GM23338 (cell line): ENCODE data around the gene PALM. TPM values are rescaled to one million over a fixed set of nuclear protein-coding genes. Genes with fewer than 3 reads are reported as not detected.

ENCODE experiments used
- ATAC-seq: fragments of 200-7000 bp; cut with Tn5 transposase; 3 replicates; pipeline ENCODE4 v1.9.1; 2020
- DNase-seq: peaks from one replicate; pipeline ENCODE4 v3.0.0-alpha.2; 2015; ENCODE audit warnings: low spot score
- H2AFZ ChIP-seq: fragments of 200-600 bp; sonication (generic); 2 replicates; pipeline ENCODE4 v1.8.0; 2016; ENCODE audit warnings: antibody characterized with exemption, mild to moderate bottlenecking, moderate library complexity
- H3F3A ChIP-seq: fragments of 200-600 bp; sonication (generic); replicated peaks from 2 replicates; pipeline ENCODE4 v1.8.0; 2017; ENCODE audit warnings: antibody characterized with exemption, mixed run types, low read depth
- H3K27ac ChIP-seq: fragments of 200-600 bp; sonication (generic); 2 replicates; pipeline ENCODE4 v1.6.1; 2016; ENCODE audit warnings: low read depth
- H3K27me3 ChIP-seq: fragments of 200-600 bp; sonication (generic); 2 replicates; pipeline ENCODE4 v1.8.0; 2016; ENCODE audit warnings: mild to moderate bottlenecking, mixed run types, moderate library complexity; ENCODE audit not compliant: insufficient read depth
- H3K36me3 ChIP-seq: fragments of 200-600 bp; sonication (generic); 2 replicates; pipeline ENCODE4 v1.8.0; 2016; ENCODE audit warnings: mild to moderate bottlenecking; ENCODE audit not compliant: insufficient read depth
- H3K4me1 ChIP-seq: fragments of 200-600 bp; sonication (generic); 2 replicates; pipeline ENCODE4 v1.8.0; 2016; ENCODE audit warnings: mild to moderate bottlenecking, moderate library complexity; ENCODE audit not compliant: insufficient read depth
- H3K4me2 ChIP-seq: fragments of 200-600 bp; sonication (generic); 2 replicates; pipeline ENCODE4 v1.7.1; 2017; ENCODE audit warnings: mixed run types
- H3K4me3 ChIP-seq: fragments of 200-600 bp; sonication (generic); 2 replicates; pipeline ENCODE4 v1.6.1; 2016; ENCODE audit warnings: mixed run types
- H3K79me2 ChIP-seq: fragments of 200-600 bp; sonication (generic); replicated peaks from 2 replicates; pipeline ENCODE4 v1.8.0; 2017; ENCODE audit warnings: mild to moderate bottlenecking; ENCODE audit not compliant: insufficient read depth
- H3K9me2 ChIP-seq: fragments of 200-600 bp; sonication (generic); 2 replicates; pipeline ENCODE4 v1.8.0; 2017; ENCODE audit not compliant: insufficient read depth
- H4K20me1 ChIP-seq: fragments of 200-600 bp; sonication (generic); replicated peaks from 2 replicates; pipeline ENCODE4 v1.8.0; 2017; ENCODE audit warnings: mild to moderate bottlenecking; ENCODE audit not compliant: insufficient read depth
- H3K27ac Mint-ChIP-seq: 2 replicates; pipeline ENCODE4 v1.8.0; 2020; ENCODE audit warnings: inconsistent platforms, mild to moderate bottlenecking, moderate library complexity, mixed read lengths
- H3K27me3 Mint-ChIP-seq: 3 replicates; pipeline ENCODE4 v1.8.0; 2022; ENCODE audit warnings: low read depth, mild to moderate bottlenecking, moderate library complexity, mixed read lengths, inconsistent platforms; ENCODE audit not compliant: insufficient read depth, poor library complexity
- H3K36me3 Mint-ChIP-seq: 3 replicates; pipeline ENCODE4 v1.8.0; 2021; ENCODE audit warnings: low read depth, mild to moderate bottlenecking, inconsistent platforms, moderate library complexity, mixed read lengths
- H3K4me1 Mint-ChIP-seq: 3 replicates; pipeline ENCODE4 v1.8.0; 2020; ENCODE audit warnings: mild to moderate bottlenecking, inconsistent platforms, mixed read lengths
- H3K4me3 Mint-ChIP-seq: 3 replicates; pipeline ENCODE4 v1.8.0; 2021; ENCODE audit warnings: moderate library complexity, mild to moderate bottlenecking, inconsistent platforms, mixed read lengths
- H3K9me3 Mint-ChIP-seq: 3 replicates; pipeline ENCODE4 v1.8.0; 2020; ENCODE audit warnings: moderate library complexity, mild to moderate bottlenecking, inconsistent platforms, mixed read lengths
- CREB1 ChIP-seq: fragments of 250-450 bp; sonication (Bioruptor Pico); IDR thresholded peaks from 2 replicates; pipeline ENCODE4 v1.5.0; 2020; ENCODE audit warnings: low read depth, mild to moderate bottlenecking, moderate library complexity
- EZH2 ChIP-seq: fragments of 200-600 bp; sonication (generic); IDR thresholded peaks from one replicate; pipeline ENCODE4 v1.8.0; 2017; ENCODE audit warnings: antibody characterized with exemption, mild to moderate bottlenecking, low read depth; ENCODE audit not compliant: unreplicated experiment
- EZH2phosphoT487 ChIP-seq: fragments of 200-600 bp; sonication (generic); IDR thresholded peaks from one replicate; pipeline ENCODE4 v1.8.1; 2018; ENCODE audit warnings: antibody characterized with exemption; ENCODE audit not compliant: unreplicated experiment
- JUNB ChIP-seq: IDR thresholded peaks from one replicate; pipeline ENCODE4 v1.6.1; 2016; ENCODE audit warnings: antibody characterized with exemption; ENCODE audit not compliant: unreplicated experiment
- NANOG ChIP-seq: IDR thresholded peaks from 2 replicates; pipeline ENCODE4 v1.6.1; 2016; ENCODE audit warnings: antibody characterized with exemption, borderline replicate concordance
- POLR2AphosphoS5 ChIP-seq: IDR thresholded peaks from 2 replicates; pipeline ENCODE4 v1.6.1; 2016; ENCODE audit warnings: antibody characterized with exemption, low read depth
- STAT1 ChIP-seq: IDR thresholded peaks from one replicate; pipeline ENCODE4 v1.6.1; 2016; ENCODE audit warnings: antibody characterized with exemption; ENCODE audit not compliant: unreplicated experiment
- ZNF114 ChIP-seq: fragments of 250-450 bp; sonication (Bioruptor Pico); IDR thresholded peaks from 2 replicates; pipeline ENCODE4 v1.5.0; 2020; ENCODE audit warnings: mild to moderate bottlenecking, moderate library complexity
- ZNF331 ChIP-seq: fragments of 250-450 bp; sonication (Bioruptor Pico); IDR thresholded peaks from 2 replicates; pipeline ENCODE4 v1.5.0; 2020; ENCODE audit warnings: low read depth, mild to moderate bottlenecking, moderate library complexity
- polyA plus RNA-seq: library from polyadenylated mRNA; unstranded; fragments of >200 nt; fragmentation: Nextera tagmentation; extraction: Ambion mirVana; gene quantifications from 2 replicates; pipeline ENCODE4 v1.2.1, GENCODE V29; 2016
- total RNA-seq: library from RNA; depleted of rRNA; stranded (reverse); fragments of >200 nt; shearing (Covaris generic); gene quantifications from 2 replicates; pipeline ENCODE4 v1.2.3, GENCODE V29; 2014
- TF ChIP-seq, protein P1 (sequence below): fragments of 250-450 bp; sonication (Bioruptor Pico); IDR thresholded peaks from 2 replicates; pipeline ENCODE4 v1.5.0; 2020; ENCODE audit warnings: mild to moderate bottlenecking, moderate library complexity
- TF ChIP-seq, protein P2 (sequence below), 2 experiments: fragments of 200-600 bp in 1 of 2; sonication (generic) in 1 of 2; conservative IDR thresholded peaks; 2 replicates each; pipeline versions ENCODE4 v1.5.1 to v1.6.1; 2016 to 2017; ENCODE audit warnings: antibody characterized with exemption in 2 of 2, low read depth in 2 of 2, mild to moderate bottlenecking in 2 of 2, moderate library complexity in 1 of 2
- TF ChIP-seq, protein P3 (sequence below): IDR thresholded peaks from one replicate; pipeline ENCODE4 v1.6.1; 2018; ENCODE audit warnings: antibody characterized with exemption; ENCODE audit not compliant: unreplicated experiment
- TF ChIP-seq, protein P4 (sequence below): IDR thresholded peaks from 2 replicates; pipeline ENCODE4 v1.6.1; 2016; ENCODE audit warnings: antibody characterized with exemption

PALM gene
- total and polyA plus RNA-seq, 2 experiments from 2014 or later = 3.8 to 26.1 TPM

DNA sequence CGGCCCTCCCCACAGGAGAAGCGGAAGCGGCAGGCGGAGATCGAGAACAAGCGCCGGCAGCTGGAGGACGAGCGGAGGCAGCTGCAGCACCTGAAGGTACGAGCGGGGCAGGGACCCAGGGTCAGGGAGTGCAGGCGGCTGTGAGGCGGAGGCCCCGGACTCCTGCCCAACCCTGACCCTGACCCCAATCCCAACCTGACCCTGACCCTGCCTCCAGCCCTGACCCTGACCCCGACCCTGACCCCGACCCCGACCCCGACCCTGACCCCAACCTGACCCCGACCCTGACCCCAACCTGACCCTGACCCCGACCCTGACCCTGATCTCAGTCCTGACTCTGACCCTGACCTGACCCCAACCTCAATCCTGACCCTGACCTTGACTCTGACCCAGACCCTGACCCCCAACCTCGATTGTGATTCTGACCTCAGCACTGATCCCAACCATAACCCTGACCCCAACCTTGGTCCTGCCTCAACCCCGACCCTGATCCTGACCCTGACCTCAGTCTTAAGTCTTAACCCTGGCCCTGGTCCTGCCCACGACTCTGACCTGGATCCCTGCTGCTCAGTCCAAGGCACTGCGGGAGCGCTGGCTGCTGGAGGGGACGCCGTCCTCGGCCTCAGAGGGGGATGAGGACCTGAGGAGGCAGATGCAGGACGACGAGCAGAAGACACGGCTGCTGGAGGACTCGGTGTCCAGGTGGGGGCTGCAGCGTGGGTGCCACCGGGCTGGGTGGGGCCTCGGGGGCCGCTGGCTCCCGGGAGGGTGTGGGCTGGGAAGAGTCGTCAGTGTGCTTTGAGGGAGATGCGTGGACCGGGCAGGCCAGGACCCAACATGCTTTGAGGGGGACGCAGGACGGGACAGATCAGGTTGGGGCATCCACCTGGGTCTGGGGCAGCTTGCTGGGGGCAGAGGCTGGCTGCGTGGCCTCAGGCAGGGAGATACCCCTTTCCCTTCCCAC lies 18.5 kb downstream of the PALM start:
- Mint-ChIP-seq H3K27ac (no peak overlapping the region), H3K4me3 (no peak overlapping the region), H3K27me3 (no peaks in the 10 kb centered on the region), H3K9me3 (peaks cover 2% of the 10 kb centered on the region; the same call in 1 of the 3 replicates), H3K36me3 (no peaks in the 10 kb centered on the region), H3K4me1 (no peaks in the 10 kb centered on the region)
- H3K4me2 ChIP-seq = no peak overlapping the region
- H3K36me3 ChIP-seq = no peaks in the 10 kb centered on the region; the same call in 1 of the 2 replicates
- ATAC-seq (no peak), DNase-seq (no peak)
- TF ChIP-seq CREB1 (CRISPR knock-in tag) (no peak), ZNF114 (CRISPR knock-in tag) (no peak), JUNB (no peak), NANOG (no peak), EZH2phosphoT487 (no peak), EZH2 (no peak), POLR2AphosphoS5 (no peak), ZNF331 (CRISPR knock-in tag) (no peak), STAT1 (no peak)
- TF ChIP-seq, protein P1, sequence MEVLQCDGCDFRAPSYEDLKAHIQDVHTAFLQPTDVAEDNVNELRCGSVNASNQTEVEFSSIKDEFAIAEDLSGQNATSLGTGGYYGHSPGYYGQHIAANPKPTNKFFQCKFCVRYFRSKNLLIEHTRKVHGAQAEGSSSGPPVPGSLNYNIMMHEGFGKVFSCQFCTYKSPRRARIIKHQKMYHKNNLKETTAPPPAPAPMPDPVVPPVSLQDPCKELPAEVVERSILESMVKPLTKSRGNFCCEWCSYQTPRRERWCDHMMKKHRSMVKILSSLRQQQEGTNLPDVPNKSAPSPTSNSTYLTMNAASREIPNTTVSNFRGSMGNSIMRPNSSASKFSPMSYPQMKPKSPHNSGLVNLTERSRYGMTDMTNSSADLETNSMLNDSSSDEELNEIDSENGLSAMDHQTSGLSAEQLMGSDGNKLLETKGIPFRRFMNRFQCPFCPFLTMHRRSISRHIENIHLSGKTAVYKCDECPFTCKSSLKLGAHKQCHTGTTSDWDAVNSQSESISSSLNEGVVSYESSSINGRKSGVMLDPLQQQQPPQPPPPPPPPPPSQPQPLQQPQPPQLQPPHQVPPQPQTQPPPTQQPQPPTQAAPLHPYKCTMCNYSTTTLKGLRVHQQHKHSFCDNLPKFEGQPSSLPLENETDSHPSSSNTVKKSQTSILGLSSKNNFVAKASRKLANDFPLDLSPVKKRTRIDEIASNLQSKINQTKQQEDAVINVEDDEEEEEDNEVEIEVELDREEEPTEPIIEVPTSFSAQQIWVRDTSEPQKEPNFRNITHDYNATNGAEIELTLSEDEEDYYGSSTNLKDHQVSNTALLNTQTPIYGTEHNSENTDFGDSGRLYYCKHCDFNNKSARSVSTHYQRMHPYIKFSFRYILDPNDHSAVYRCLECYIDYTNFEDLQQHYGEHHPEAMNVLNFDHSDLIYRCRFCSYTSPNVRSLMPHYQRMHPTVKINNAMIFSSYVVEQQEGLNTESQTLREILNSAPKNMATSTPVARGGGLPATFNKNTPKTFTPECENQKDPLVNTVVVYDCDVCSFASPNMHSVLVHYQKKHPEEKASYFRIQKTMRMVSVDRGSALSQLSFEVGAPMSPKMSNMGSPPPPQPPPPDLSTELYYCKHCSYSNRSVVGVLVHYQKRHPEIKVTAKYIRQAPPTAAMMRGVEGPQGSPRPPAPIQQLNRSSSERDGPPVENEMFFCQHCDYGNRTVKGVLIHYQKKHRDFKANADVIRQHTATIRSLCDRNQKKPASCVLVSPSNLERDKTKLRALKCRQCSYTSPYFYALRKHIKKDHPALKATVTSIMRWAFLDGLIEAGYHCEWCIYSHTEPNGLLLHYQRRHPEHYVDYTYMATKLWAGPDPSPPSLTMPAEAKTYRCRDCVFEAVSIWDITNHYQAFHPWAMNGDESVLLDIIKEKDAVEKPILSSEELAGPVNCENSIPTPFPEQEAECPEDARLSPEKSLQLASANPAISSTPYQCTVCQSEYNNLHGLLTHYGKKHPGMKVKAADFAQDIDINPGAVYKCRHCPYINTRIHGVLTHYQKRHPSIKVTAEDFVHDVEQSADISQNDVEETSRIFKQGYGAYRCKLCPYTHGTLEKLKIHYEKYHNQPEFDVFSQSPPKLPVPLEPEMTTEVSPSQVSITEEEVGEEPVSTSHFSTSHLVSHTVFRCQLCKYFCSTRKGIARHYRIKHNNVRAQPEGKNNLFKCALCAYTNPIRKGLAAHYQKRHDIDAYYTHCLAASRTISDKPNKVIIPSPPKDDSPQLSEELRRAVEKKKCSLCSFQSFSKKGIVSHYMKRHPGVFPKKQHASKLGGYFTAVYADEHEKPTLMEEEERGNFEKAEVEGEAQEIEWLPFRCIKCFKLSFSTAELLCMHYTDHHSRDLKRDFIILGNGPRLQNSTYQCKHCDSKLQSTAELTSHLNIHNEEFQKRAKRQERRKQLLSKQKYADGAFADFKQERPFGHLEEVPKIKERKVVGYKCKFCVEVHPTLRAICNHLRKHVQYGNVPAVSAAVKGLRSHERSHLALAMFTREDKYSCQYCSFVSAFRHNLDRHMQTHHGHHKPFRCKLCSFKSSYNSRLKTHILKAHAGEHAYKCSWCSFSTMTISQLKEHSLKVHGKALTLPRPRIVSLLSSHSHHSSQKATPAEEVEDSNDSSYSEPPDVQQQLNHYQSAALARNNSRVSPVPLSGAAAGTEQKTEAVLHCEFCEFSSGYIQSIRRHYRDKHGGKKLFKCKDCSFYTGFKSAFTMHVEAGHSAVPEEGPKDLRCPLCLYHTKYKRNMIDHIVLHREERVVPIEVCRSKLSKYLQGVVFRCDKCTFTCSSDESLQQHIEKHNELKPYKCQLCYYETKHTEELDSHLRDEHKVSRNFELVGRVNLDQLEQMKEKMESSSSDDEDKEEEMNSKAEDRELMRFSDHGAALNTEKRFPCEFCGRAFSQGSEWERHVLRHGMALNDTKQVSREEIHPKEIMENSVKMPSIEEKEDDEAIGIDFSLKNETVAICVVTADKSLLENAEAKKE (CRISPR knock-in tag) = no peak
- TF ChIP-seq, protein P2, sequence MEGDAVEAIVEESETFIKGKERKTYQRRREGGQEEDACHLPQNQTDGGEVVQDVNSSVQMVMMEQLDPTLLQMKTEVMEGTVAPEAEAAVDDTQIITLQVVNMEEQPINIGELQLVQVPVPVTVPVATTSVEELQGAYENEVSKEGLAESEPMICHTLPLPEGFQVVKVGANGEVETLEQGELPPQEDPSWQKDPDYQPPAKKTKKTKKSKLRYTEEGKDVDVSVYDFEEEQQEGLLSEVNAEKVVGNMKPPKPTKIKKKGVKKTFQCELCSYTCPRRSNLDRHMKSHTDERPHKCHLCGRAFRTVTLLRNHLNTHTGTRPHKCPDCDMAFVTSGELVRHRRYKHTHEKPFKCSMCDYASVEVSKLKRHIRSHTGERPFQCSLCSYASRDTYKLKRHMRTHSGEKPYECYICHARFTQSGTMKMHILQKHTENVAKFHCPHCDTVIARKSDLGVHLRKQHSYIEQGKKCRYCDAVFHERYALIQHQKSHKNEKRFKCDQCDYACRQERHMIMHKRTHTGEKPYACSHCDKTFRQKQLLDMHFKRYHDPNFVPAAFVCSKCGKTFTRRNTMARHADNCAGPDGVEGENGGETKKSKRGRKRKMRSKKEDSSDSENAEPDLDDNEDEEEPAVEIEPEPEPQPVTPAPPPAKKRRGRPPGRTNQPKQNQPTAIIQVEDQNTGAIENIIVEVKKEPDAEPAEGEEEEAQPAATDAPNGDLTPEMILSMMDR (conservative IDR thresholded peaks at IDR 0.05; ENCODE audit: low read depth in 2 of 2) = no peak
- TF ChIP-seq, protein P3, sequence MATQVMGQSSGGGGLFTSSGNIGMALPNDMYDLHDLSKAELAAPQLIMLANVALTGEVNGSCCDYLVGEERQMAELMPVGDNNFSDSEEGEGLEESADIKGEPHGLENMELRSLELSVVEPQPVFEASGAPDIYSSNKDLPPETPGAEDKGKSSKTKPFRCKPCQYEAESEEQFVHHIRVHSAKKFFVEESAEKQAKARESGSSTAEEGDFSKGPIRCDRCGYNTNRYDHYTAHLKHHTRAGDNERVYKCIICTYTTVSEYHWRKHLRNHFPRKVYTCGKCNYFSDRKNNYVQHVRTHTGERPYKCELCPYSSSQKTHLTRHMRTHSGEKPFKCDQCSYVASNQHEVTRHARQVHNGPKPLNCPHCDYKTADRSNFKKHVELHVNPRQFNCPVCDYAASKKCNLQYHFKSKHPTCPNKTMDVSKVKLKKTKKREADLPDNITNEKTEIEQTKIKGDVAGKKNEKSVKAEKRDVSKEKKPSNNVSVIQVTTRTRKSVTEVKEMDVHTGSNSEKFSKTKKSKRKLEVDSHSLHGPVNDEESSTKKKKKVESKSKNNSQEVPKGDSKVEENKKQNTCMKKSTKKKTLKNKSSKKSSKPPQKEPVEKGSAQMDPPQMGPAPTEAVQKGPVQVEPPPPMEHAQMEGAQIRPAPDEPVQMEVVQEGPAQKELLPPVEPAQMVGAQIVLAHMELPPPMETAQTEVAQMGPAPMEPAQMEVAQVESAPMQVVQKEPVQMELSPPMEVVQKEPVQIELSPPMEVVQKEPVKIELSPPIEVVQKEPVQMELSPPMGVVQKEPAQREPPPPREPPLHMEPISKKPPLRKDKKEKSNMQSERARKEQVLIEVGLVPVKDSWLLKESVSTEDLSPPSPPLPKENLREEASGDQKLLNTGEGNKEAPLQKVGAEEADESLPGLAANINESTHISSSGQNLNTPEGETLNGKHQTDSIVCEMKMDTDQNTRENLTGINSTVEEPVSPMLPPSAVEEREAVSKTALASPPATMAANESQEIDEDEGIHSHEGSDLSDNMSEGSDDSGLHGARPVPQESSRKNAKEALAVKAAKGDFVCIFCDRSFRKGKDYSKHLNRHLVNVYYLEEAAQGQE = no peak
- TF ChIP-seq, protein P4, sequence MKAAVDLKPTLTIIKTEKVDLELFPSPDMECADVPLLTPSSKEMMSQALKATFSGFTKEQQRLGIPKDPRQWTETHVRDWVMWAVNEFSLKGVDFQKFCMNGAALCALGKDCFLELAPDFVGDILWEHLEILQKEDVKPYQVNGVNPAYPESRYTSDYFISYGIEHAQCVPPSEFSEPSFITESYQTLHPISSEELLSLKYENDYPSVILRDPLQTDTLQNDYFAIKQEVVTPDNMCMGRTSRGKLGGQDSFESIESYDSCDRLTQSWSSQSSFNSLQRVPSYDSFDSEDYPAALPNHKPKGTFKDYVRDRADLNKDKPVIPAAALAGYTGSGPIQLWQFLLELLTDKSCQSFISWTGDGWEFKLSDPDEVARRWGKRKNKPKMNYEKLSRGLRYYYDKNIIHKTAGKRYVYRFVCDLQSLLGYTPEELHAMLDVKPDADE = no peak
- no peaks in the 10 kb centered on the region for H3F3A ChIP-seq
- no peak overlapping the region for H3K27ac ChIP-seq
- no peak overlapping the region for H3K4me3 ChIP-seq
- H3K9me2 ChIP-seq = no peaks in the 10 kb centered on the region
- no peaks in the 10 kb centered on the region for H3K27me3 ChIP-seq
- H3K4me1 ChIP-seq = no peaks in the 10 kb centered on the region
- no peaks in the 10 kb centered on the region; the same call in 1 of the 2 replicates for H4K20me1 ChIP-seq
- no peak overlapping the region for H2AFZ ChIP-seq
- H3K79me2 ChIP-seq = no peaks in the 10 kb centered on the region
